BLaER1 treated with 17β-estradiol and CSF1 and Interleukin-3, amounts not matched to agents 10 nM and 100 nM (cell line): ENCODE results near the gene FRMD5.

Source experiments
- H3K27ac ChIP-seq, 11 experiments: shearing (Covaris generic); formaldehyde crosslinking; 2 replicates each; pipeline ENCODE4 v1.8.1; 2022
- H3K27me3 ChIP-seq, 11 experiments: shearing (Covaris generic); formaldehyde crosslinking; 2 replicates each; pipeline ENCODE4 v1.8.1; 2022
- H3K36me3 ChIP-seq, 11 experiments: shearing (Covaris generic); formaldehyde crosslinking; 2 replicates each; pipeline ENCODE4 v1.8.1; 2022
- H3K4me1 ChIP-seq, 10 experiments: shearing (Covaris generic); formaldehyde crosslinking; 2 replicates each; pipeline ENCODE4 v1.8.1; 2022
- H3K4me2 ChIP-seq, 11 experiments: shearing (Covaris generic); formaldehyde crosslinking; 2 replicates each; pipeline ENCODE4 v1.8.1; 2022
- H3K4me3 ChIP-seq, 10 experiments: shearing (Covaris generic); formaldehyde crosslinking; 2 replicates each; pipeline ENCODE4 v1.8.1; 2022
- H3K9ac ChIP-seq, 11 experiments: shearing (Covaris generic); formaldehyde crosslinking; 2 replicates each; pipeline ENCODE4 v1.8.1; 2022
- H3K9me3 ChIP-seq, 11 experiments: shearing (Covaris generic); formaldehyde crosslinking; replicated peaks in 1 of 11; 2 replicates each; pipeline ENCODE4 v1.8.1; 2022
- H4K20me1 ChIP-seq, 11 experiments: shearing (Covaris generic); formaldehyde crosslinking; 2 replicates each; pipeline ENCODE4 v1.8.1; 2022
- Cebpa-rat ChIP-seq, 11 experiments: shearing (Covaris generic); IDR thresholded peaks; 2 replicates each; pipeline ENCODE4 v1.8.1; 2022

Gene FRMD5

GRCh38 chr15:43893956-43894355 is 301.1 kb downstream of the FRMD5 start:
- Histone ChIP-seq H3K9me3 (no peaks in the 10 kb centered on the region), H3K36me3 (peaks cover 0 to 23% (median 0%) of the 10 kb centered on the region in 11 experiments; a peak in 3 of 22 replicates), H3K9ac (no peak overlapping the region), H3K27ac (no peak overlapping the region), H4K20me1 (no peaks in the 10 kb centered on the region), H3K27me3 (no peaks in the 10 kb centered on the region), H3K4me1 (peaks cover 0 to 6% (median 0%) of the 10 kb centered on the region in 10 experiments; a peak in 2 of 20 replicates), H3K4me3 (no peak overlapping the region), H3K4me2 (no peak overlapping the region)
- no peak for TF ChIP-seq Cebpa-rat (IDR thresholded peaks at IDR 0.05)

GRCh38 chr15:43889042-43889441 is 306.0 kb downstream of the FRMD5 start:
- no peak for TF ChIP-seq Cebpa-rat (IDR thresholded peaks at IDR 0.05)
- H3K4me2 ChIP-seq = no peak overlapping the region
- no peak overlapping the region for H3K9ac ChIP-seq
- H3K27ac ChIP-seq = no peak overlapping the region
- peaks cover 0 to 56% (median 7%) of the 10 kb centered on the region in 11 experiments; a peak in 13 of 22 replicates for H3K36me3 ChIP-seq
- peaks cover 0 to 6% (median 0%) of the 10 kb centered on the region in 10 experiments; a peak in 2 of 20 replicates for H3K4me1 ChIP-seq
- H3K4me3 ChIP-seq = no peak overlapping the region
- no peaks in the 10 kb centered on the region for H4K20me1 ChIP-seq
- H3K9me3 ChIP-seq = no peaks in the 10 kb centered on the region
- H3K27me3 ChIP-seq = no peaks in the 10 kb centered on the region

DNA sequence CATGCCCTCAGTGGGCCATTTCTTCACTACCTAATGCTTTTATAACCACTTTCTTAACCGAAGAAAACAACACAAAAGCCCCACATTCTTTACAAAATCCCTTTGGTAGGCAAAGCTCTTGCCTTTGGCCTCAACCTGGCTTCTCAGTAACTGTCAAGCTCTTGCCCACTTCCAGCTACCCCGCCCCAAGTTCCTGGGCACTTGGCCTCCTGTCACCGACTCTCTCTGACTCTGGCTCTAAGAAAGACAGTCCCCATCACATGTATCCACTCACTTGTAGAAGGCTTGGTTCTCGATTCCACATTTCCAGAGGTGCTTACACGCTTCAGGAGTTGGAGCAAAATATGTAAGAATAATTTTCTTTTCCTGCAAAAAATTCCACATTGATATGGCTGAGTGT is 307.2 kb downstream of the FRMD5 start:
- TF ChIP-seq Cebpa-rat (IDR thresholded peaks at IDR 0.05) = no peak
- Histone ChIP-seq H3K4me2 (no peak overlapping the region), H3K9me3 (no peaks in the 10 kb centered on the region), H3K4me3 (no peak overlapping the region), H4K20me1 (no peaks in the 10 kb centered on the region), H3K4me1 (0 out of 20 replicates have a peak, but pooled peaks cover 0 to 2% (median 0%) of the 10 kb centered on the region in 10 experiments), H3K27ac (no peak overlapping the region), H3K9ac (no peak overlapping the region), H3K27me3 (no peaks in the 10 kb centered on the region), H3K36me3 (peaks cover 0 to 67% (median 17%) of the 10 kb centered on the region in 11 experiments; a peak in 14 of 22 replicates)

DNA sequence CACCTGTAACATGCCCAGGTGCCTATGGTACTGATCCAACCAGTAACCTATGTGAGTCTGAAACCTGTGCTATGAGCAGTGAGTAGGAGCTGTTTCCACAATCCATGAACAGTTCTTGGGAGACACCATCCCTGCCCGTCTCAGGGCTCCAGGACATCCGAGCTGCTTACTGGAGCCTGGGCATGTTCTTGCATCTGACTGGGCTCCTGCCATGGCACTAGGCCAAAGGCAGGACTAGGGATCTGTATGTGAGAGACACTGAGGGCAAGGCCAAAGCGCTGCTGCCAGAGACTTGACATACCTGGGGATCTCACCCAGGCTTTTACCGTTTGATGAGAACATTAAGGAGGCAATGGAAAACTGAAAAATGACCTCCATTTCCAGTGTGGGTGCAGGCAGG is 308.5 kb downstream of the FRMD5 start:
- Histone ChIP-seq H3K4me1 (no peaks in the 10 kb centered on the region), H3K9ac (no peak overlapping the region), H4K20me1 (no peaks in the 10 kb centered on the region), H3K36me3 (peaks cover 0 to 72% (median 28%) of the 10 kb centered on the region in 11 experiments; a peak in 15 of 22 replicates), H3K27ac (no peak overlapping the region), H3K27me3 (no peaks in the 10 kb centered on the region), H3K4me2 (no peak overlapping the region), H3K4me3 (no peak overlapping the region), H3K9me3 (no peaks in the 10 kb centered on the region)
- TF ChIP-seq Cebpa-rat (IDR thresholded peaks at IDR 0.05) = no peak

GRCh38 chr15:43883571-43883970 is 311.5 kb downstream of the FRMD5 start:
- H3K9ac ChIP-seq = no peak overlapping the region
- no peak overlapping the region for H3K4me3 ChIP-seq
- no peak overlapping the region for H3K27ac ChIP-seq
- no peaks in the 10 kb centered on the region; a peak in 1 of 22 replicates for H4K20me1 ChIP-seq
- no peaks in the 10 kb centered on the region for H3K9me3 ChIP-seq
- H3K4me2 ChIP-seq = no peak overlapping the region
- TF ChIP-seq Cebpa-rat (IDR thresholded peaks at IDR 0.05) = no peak
- peaks cover 0 to 91% (median 54%) of the 10 kb centered on the region in 11 experiments; a peak in 17 of 22 replicates for H3K36me3 ChIP-seq
- no peaks in the 10 kb centered on the region for H3K27me3 ChIP-seq
- H3K4me1 ChIP-seq = no peaks in the 10 kb centered on the region

- no peak for TF ChIP-seq Cebpa-rat (IDR thresholded peaks at IDR 0.05)
- Histone ChIP-seq H3K4me3 (no peak overlapping the region), H3K4me2 (no peak overlapping the region), H3K9ac (no peak overlapping the region), H3K27ac (no peak overlapping the region), H3K36me3 (peaks cover 0 to 97% (median 70%) of the 10 kb centered on the region in 11 experiments; a peak in 17 of 22 replicates), H3K9me3 (no peaks in the 10 kb centered on the region), H4K20me1 (no peaks in the 10 kb centered on the region; a peak in 2 of 22 replicates), H3K27me3 (no peaks in the 10 kb centered on the region), H3K4me1 (no peaks in the 10 kb centered on the region)
These were observed 313.1 kb downstream of the FRMD5 start for GRCh38 chr15:43881944-43882343.

- Histone ChIP-seq H4K20me1 (no peaks in the 10 kb centered on the region; a peak in 2 of 22 replicates), H3K27ac (no peak overlapping the region)
- TF ChIP-seq Cebpa-rat (IDR thresholded peaks at IDR 0.05) = no peak
These were observed 313.8 kb downstream of the FRMD5 start for GRCh38 chr15:43881245-43881644.

DNA sequence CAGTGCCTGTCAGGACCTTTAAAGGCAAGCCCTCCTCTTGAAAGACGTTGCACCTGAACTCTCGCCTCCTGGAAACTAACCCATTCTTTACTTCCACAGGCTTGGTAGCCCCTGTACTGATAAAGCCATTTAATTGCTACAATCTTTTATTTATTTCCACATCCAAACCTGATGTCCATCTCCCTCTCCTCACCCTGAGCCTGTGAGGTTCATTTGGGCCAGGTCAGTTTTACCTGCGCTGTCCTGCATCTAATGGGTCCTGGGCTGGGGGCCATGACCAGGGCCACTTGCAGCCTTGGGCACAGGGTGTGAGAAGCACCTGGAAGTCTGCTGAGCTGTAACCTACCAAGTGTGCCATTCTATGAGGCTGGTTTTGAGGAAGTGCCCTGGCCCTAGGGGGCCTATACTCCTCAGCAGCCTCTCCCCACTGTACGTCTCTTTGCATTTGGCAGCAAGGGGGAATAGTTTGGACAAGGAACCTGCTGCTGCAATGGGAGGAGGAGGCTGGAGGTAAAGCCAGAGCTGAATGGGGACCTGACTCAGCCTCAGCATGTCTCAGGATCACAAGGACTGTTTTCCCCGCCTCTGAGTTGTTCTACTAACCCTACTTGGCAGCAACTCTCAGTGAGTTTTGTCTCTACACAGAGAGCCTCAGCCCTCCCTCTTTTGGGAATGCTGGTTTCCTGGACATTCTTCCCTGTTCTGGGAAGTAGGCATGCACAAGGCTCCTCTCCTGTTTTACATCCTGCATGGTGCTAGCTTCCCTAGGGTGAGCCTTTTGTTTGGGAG is 314.5 kb downstream of the FRMD5 start:
- H3K4me3 ChIP-seq = no peak overlapping the region
- no peaks in the 10 kb centered on the region for H3K4me1 ChIP-seq
- H3K9ac ChIP-seq = no peak overlapping the region
- no peaks in the 10 kb centered on the region for H3K9me3 ChIP-seq
- H3K4me2 ChIP-seq = no peak overlapping the region
- no peak for TF ChIP-seq Cebpa-rat (IDR thresholded peaks at IDR 0.05)
- no peak overlapping the region for H3K27ac ChIP-seq
- peaks cover 0 to 99% (median 76%) of the 10 kb centered on the region in 11 experiments; a peak in 17 of 22 replicates for H3K36me3 ChIP-seq
- no peaks in the 10 kb centered on the region for H3K27me3 ChIP-seq
- H4K20me1 ChIP-seq = no peaks in the 10 kb centered on the region; a peak in 2 of 22 replicates

More at GRCh38 chr15:43881245-43881644, 313.8 kb downstream of the FRMD5 start:
- H3K4me2 ChIP-seq = no peak overlapping the region
- H3K27me3 ChIP-seq = no peaks in the 10 kb centered on the region
- no peak overlapping the region for H3K4me3 ChIP-seq
- H3K9me3 ChIP-seq = no peaks in the 10 kb centered on the region
- peaks cover 0 to 100% (median 74%) of the 10 kb centered on the region in 11 experiments; a peak in 17 of 22 replicates for H3K36me3 ChIP-seq
- no peaks in the 10 kb centered on the region for H3K4me1 ChIP-seq
- no peak overlapping the region for H3K9ac ChIP-seq

DNA sequence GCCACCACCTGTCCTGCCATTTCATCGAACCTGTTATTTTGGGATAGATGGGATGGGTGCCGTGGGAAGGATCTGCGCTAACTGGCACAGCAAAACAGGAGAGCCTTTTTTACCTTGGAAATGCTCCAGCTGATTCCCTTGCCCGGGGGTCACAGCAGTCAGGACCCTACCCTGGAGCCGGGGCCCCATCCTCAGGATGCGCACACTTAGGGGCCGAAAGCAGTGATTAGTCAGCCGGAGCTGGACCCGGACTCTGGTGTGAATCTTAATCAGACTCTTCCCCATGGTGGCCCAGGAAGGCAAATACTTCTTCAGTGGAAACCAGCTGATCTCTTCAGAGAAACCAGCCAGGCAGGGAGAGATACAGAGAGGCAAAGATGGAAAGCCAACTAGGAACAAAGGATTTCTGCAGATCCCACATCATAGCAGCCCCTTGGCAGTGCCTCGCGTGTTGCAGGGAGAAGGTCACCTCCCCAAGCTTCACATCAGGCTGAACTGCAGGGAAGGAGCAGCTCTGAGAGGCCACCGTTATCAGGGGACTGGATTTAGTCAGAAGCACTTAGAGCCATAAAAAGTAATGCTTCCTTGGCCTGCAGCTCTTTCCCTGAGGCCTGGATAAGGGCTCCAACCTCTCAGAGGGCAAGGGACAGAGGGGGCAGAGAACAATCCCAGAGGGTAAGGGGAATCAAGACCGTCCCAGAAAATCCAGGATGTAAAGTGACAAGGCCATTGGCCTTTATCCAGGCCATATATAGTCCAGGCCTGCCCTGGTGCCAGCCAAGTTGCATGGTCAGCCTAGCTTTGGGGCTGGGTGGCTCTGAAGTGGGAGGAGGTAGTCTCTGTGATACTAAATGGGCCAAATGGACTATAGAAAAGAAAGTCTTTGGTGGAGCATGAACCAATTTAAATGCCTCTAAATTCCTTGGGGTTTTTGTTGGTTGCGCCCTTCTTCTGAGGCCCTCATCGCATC is 315.4 kb downstream of the FRMD5 start:
- H3K36me3 ChIP-seq = peaks cover 0 to 99% (median 83%) of the 10 kb centered on the region in 11 experiments; a peak in 18 of 22 replicates
- TF ChIP-seq Cebpa-rat (IDR thresholded peaks at IDR 0.05) = no peak
- H3K27ac ChIP-seq = no peak overlapping the region

More for the DNA sequence above, 315.4 kb downstream of the FRMD5 start:
- Histone ChIP-seq H3K27me3 (no peaks in the 10 kb centered on the region), H4K20me1 (no peaks in the 10 kb centered on the region; a peak in 2 of 22 replicates), H3K4me3 (no peak overlapping the region), H3K9me3 (no peaks in the 10 kb centered on the region), H3K4me2 (no peak overlapping the region), H3K9ac (no peak overlapping the region), H3K4me1 (no peaks in the 10 kb centered on the region)
